ENCODE results near the gene TRPM1.

Gene TRPM1

GRCh38 chr15:31041610-31042009 lies 59.9 kb downstream of the TRPM1 start:
- no peak for TF ChIP-seq CTCF (IDR thresholded peaks at IDR 0.05)

DNA sequence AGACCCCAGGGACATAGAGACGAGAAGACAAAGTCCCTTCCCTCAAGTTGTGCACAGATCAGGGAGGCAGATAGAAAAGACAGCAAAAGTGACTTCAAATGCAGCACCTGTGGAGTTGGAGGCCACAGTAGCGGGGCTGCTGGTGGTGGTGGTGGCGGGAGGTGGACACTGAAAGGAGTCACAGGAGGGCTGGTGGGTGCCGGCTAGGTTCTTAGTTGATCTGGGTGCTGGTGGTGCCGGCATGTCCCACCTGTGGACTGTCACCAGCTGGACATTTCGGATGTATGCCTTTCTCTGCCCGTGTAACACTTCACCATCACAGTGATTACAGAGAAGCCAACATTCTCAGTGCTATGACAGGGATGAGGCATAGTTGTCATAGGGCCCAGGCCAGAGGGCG lies 60.9 kb downstream of the TRPM1 start:
- TF ChIP-seq CTCF (IDR thresholded peaks at IDR 0.05) = no peak

GRCh38 chr15:31039961-31040360 lies 61.6 kb downstream of the TRPM1 start:
- TF ChIP-seq CTCF (IDR thresholded peaks at IDR 0.05) = no peak

DNA sequence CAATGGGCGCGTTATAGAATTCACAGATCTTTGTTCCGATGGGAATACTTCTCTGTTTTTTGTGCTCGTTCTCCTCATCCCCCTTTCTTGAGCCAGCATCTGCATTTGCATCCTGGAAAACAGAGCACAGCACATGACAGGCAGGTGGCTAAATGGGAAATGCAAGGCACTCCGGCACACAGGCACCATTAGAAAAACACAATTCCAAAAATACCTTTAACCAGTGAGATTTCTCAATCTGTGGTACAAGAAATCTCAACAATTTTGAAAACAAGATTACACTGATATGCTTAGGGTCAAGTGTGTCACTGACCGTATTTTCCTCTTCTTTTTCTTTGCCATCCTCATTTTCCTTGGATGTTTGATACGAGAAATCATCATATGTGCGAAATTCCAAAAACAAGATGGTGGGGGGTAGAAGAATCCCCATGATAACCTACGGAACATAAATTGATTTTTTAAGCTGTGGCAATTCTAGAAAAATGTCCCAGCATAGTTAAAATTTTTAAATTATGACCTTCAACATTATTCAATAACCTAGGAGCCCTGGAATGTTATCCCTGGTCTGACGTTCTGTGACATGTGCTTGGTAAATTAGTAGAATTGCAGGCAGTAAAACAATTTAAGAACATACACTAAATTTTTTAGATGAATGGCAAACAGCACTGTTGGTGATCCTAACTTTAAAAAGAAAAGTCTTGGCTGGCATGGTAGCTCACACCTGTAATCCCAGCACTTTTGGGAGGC lies 63.6 kb downstream of the TRPM1 start:
- no peak for TF ChIP-seq CTCF (IDR thresholded peaks at IDR 0.05)

GRCh38 chr15:31036783-31037182 lies 64.7 kb downstream of the TRPM1 start:
- no peak for TF ChIP-seq CTCF (IDR thresholded peaks at IDR 0.05)

DNA sequence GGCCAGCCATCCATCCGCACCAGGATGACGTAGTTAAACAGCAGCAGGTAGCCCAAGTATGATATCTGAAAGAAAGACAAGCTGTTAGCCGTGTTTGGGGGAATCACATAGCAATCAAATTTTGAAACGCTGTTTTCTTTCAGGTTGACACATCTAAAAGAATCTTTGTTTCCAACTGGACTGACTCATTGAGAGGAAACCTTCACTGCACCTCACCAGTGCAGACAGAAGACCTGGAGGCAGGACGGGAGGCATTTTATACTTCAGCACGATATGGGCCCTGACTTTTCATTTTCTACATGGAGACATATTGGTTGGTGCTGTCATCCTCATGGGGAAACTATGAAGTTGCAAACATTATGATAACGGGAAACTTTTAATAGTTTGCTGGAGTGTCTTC lies 65.9 kb downstream of the TRPM1 start:
- TF ChIP-seq CTCF (IDR thresholded peaks at IDR 0.05) = no peak

DNA sequence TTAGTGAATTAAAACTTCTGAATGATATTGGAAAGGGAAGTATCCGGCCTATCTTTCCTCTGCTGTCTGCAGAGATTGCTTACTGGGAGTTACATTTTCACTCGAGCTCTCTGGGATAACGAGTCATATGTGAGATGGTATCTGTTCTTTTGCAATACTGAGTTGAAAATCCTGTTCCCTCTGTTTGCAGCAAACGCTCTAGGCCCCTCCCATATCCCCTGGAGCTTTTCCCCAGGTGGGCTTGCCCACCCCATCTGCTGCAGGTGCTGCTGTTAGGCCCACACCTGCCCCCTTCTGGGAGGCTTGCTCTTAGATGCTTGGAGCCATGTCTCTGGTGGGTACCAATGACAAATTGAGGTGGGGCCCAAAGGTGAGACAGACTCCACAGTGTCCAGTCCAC lies 67.4 kb downstream of the TRPM1 start:
- no peak for TF ChIP-seq CTCF (IDR thresholded peaks at IDR 0.05)

DNA sequence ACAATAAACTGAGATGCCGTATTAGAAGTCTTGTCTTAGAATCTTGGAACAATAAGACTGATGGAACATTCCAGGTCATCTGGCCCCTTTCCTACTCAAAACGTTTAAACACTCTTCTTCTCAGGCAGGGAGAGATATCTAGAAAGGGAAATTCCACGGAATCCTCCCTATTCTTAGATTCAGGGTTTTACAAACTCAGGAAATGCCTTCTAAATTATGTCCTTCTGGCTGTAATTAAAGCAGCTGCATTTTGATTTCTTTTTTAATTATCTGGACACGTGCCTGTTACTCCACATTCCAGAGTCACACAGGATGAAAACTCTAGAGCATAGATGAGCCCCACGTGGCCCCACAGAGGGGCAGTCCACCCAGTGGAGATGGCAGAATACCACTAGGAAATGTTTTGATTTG lies 68.6 kb downstream of the TRPM1 start:
- no peak for TF ChIP-seq CTCF (IDR thresholded peaks at IDR 0.05)
